Camera-type eye (tissue), 1 donor: Measurements from ENCODE around the gene HCFC1R1. TPM values are rescaled to one million over a fixed set of nuclear protein-coding genes. Genes with fewer than 3 reads are reported as not detected.

Experiments used
- total RNA-seq: library from RNA; depleted of rRNA; stranded (reverse); fragments of >200 nt; gene quantifications from one replicate; pipeline ENCODE4 v1.2.3, GENCODE V29; 2014

HCFC1R1 gene, protein sequence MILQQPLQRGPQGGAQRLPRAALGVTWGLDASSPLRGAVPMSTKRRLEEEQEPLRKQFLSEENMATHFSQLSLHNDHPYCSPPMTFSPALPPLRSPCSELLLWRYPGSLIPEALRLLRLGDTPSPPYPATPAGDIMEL
- total RNA-seq, result 10.0 TPM

DNA sequence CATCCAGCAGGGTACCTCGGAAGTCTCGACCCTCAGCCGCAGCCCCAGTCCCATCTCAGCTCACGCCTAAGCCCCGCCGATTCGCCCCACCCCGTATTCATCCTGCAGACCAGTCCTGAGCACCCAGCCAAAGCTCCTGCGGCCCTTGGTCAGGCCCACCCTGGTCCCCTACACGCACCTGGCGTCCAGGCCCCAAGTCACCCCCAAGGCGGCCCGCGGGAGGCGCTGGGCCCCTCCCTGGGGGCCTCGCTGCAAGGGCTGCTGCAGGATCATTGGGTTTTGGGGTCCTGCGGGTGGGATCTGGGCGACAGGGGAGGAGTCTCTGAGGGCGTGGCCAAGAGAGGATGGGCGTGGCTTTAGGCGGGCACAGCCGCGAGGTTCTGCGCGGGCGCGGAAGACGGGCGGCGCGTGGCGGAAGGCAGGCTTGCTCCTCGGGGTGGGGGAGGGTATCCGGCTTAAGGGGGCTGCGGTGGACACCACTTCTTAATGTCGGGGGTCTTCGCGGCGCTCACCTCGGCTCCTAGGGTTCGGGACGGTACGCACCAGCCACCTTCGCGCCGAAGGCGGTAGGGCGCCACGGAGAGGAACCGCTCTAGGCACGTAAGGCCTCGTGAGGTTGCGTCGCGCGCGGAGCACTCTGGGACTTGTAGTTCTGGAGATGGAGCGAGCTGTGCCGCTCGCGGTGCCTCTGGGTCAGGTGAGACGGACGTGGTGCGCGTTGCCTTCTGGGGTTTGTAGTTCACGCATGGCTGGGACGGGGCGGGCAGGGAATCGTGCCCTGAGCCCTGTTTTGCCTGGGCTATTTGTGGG lies at the start of gene HCFC1R1, which contains the start of gene THOC6:
Gene HCFC1R1 (minus strand): TSS at position 274 of the 810 bp plus-strand sequence. CDS start 1 bp downstream, at position 273.
Gene THOC6 (plus strand): TSS at position 367 of the 810 bp plus-strand sequence. CDS start 292 bp downstream, at position 659.

DNA sequence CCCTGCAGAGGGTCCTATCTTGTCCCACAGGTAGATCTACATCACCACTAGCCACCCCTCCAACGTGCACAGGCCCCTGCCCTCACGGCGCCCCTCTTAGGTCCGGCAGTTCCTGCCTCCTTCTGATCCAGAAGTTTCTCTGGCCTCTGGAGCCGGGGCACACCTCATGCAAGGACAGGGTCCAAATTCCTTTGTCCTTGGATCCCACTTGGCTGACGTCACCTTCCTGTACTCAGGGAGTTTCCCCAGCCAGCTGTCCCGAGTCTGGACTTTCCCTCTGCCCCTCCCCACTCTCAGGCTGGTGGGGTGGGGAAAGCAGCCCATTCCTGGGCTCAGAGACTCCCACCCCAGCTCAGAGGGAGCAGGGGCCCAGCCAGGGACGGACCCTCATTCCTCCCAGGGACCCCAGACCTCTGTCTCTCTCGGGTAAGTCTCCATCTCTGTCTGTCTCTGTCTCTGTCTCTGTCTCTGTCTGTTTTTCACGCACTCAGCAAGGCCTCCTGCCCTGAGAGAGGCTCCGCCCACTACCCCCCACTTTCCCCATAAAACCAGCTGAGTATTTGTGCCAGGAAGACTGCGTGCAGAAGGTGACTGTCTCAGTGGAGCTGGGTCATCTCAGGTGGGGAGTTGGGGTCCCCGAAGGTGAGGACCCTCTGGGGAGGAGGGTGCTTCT lies 41.5 kb upstream of the HCFC1R1 start, which contains the start of gene IL32:
Gene IL32 (plus strand): TSS at position 572 of the 673 bp plus-strand sequence. CDS start 172 bp downstream, outside the sequence.

DNA sequence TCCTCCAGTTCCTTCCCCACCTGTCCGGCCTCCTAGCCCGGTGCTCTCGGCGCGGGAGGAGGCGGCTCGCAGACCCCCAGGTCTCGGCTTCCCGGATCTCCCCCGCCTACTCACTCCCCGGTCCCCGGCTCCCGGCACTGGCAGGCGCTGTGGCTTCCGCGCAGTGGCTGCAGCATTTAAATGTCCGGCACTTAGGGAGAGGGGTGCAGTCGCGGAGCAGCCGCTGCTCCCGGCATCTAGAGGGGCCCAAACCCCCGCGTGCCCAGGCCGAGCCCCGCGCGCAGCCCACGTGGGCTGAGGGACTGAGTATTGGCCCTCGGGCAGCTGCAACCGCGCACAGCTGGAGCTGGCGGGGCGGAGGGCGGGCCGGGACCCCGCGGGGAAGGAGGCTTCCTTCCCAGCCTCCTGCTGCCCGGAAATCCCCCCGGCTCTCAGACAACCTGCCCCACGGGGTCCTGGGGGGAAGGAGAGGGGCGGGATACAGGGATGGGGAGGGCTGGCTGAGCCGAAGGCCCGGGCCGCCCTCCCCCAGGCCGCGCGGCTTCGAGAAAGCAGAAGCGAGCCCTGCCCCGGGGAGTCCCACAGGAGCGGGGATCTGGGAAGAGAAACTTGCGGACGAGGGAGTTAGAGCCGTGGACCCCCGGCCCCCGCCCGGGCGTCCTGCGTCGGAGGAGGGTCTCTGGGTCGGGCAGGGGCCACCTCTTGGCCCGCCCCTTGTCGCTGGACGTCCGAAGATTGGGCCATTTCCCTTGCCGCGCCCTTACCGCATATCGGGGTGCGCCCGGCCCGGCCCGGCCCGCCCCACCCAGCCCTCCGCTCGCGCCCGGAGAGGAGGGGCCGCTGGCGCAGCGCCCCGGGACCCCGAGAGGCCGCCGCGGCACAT lies 22.3 kb upstream of the HCFC1R1 start, which contains the start of gene MMP25:
Gene MMP25 (plus strand): TSS at position 804 of the 883 bp plus-strand sequence. CDS start 357 bp downstream, outside the sequence.

DNA sequence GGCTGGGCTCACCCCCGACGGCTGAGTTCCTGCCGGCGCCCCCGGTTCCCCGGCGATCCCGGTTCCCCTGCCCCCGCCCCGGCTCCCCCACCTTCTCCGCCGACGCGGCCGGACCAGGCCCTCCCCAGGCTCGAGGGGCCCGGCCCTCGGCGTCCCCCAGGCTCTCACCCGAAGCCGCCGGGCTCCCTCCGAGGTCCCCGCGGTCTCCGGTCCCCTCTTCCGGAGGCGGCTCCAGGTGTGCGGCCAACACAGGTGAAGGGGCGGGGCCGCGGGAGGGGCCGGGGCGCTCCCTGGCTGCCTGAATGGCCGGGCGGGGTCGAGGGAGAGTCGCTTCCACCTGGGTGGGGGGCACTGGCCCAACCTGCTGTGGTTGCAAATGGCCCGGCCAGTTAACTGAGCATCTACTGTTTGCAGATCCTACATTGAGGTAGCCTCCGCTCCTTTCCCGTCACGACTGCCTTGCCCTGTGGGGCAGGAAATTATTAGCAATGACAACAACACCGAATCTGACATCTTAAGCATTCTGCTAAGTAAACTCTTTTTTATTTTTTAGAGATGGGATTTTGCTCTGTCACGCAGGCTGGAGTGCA lies 13.1 kb upstream of the HCFC1R1 start, which contains the start of gene BICDL2:
Gene BICDL2 (minus strand): TSS at position 219 of the 590 bp plus-strand sequence. CDS start 1,448 bp downstream, outside the sequence.

DNA sequence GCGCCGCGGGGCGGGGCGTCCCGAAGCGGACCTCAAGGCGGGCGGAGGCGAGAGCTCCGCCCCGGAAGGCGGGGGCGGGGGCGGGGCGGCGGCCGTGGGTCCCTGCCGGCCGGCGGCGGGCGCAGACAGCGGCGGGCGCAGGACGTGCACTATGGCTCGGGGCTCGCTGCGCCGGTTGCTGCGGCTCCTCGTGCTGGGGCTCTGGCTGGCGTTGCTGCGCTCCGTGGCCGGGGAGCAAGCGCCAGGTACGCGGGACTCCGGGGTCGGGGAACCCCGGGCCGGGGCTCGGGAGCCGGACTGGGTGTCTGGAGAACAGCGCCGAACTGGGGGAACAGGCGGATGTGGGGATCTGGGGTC lies 3.5 kb downstream of the HCFC1R1 start, which contains the start of gene TNFRSF12A:
Gene TNFRSF12A (plus strand): TSS at position 122 of the 357 bp plus-strand sequence. CDS start 30 bp downstream, at position 152.

DNA sequence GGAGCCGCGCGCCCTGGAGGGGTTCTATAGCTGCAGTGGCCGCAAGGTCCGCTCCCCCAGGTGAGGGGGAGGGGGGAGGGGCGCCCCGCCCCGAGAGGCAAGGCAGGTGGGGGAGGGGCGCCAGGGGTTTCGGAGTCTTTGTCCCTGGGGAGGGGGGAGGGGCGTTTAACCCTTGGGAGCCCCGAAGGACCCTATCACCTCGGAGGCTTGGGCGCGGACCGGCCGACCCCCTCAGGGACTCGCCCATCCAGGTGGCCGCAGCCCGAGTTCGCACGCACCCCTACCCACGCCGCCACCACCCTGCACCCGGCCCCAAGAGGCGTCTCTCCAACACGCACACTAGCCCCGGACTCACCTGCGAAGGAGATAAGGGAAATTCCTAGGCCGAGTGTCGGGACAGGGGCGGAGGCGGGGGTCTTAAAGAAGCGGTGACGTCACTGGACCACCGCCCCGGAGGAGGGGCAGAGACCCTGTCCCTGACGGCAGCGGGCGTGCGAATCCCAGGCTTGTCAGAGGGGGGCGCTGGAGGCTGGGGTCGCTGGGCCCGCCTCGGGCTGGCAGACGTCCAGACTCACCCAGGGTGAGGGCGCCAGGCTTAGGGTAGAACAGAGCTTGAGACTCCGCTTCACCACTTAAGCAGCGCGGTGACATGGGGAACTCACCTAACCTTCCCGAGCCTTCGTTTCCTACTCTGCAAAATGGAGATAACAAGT lies 5.8 kb downstream of the HCFC1R1 start, which contains the start of gene CLDN6:
Gene CLDN6 (minus strand): TSS at position 390 of the 713 bp plus-strand sequence. CDS start 2,162 bp downstream, outside the sequence.

DNA sequence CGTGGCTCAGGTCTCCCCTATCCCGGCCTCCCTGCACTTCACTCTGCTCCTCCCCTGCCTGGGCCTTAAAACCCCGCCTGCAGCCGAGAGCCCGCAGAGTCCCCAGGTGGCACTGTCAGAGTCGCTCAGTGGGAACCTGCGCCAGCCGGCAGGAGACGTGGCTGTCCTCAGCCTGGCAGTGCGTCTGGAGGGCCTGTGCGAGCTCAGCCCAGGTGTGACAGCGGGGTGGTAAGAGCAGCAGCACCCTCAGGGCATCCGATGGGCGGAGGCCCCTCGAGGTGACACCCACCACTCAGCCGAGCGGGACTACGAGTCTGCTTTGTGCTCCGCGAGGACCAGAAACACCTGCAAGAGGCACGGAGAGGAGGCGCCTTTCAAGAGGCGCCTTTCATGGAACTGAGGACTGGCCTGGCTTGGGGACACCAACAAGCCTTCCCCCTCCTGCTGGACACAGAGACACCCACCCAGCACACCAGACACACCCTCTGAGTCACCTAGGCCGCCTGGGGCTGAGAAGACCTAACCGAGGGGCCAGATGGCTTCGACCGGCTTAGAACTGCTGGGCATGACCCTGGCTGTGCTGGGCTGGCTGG lies 10.8 kb downstream of the HCFC1R1 start, which contains the start of gene CLDN9:
Gene CLDN9 (plus strand): TSS at position 96 of the 593 bp plus-strand sequence. CDS start 440 bp downstream, at position 536.

DNA sequence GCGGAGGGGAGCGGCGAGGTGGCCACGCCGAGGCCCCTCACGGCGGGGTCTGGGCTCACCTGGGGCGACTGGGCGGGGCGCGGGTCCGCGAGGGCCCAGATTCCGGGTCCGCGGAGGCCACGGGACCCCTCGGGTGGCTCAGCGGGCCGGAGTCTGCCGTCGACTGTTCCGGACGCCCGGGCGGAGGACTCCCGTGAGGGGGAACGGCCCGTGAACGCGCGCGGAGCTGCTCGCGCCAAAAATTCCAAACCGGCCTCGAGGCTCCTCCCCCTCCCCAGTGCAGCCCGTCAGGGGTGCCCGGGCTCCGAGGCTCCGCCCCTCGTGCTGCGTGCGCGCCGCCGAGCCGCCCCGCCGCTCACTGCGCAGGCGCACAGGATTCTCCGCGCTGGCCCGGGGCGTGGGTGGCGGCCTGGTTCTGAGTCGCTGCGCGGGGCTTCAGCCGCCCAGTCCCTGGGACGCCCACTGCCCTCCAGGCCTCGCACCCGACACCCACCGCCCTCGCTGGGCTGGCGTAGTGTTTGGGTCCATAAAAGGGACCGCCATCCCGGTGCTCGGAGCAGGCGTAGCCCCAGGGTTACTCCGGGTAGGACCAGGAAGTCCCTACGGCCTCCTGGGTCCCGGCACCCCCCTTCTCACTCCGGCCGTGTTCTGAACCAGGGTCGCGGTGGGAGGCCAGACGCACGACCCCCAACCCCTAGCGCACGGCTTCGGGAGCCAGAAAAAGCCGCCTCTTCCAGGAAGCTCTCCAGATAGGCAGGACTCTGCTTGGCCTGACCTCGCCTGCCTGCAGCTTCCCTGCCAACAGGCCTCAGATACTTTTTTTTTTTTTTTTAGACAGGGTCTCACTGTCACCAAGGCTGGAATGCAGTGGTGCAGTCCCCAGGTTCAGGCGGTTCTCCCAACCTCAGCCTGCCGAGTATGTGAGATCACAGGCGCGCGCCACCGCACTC lies 43.2 kb downstream of the HCFC1R1 start, which contains the start of gene PKMYT1:
Gene PKMYT1 (minus strand): TSS at position 220 of the 950 bp plus-strand sequence. CDS start 789 bp downstream, outside the sequence.

Other genes with a start within 250 kb of the HCFC1R1 start
- 283 TPM for gene ELOB, start 246.7 kb downstream of the HCFC1R1 start, total RNA-seq
- 2.9 TPM for gene PRSS33, start 236.4 kb downstream of the HCFC1R1 start, total RNA-seq
- not detected for gene PRSS41, start 225.5 kb downstream of the HCFC1R1 start, total RNA-seq
- gene PRSS21, start 206.7 kb downstream of the HCFC1R1 start, total RNA-seq, result not detected
- 4.8 TPM for gene ZG16B, start 193.6 kb downstream of the HCFC1R1 start, total RNA-seq
- gene PRSS22, start 165.8 kb downstream of the HCFC1R1 start, total RNA-seq, result 1.2 TPM
- gene FLYWCH2, start 140.7 kb downstream of the HCFC1R1 start, total RNA-seq, result 46.7 TPM
- gene FLYWCH1, start 112.0 kb downstream of the HCFC1R1 start, total RNA-seq, result 35.2 TPM
- 1.6 TPM for gene KREMEN2, start 59.7 kb downstream of the HCFC1R1 start, total RNA-seq
- gene PAQR4, start 54.6 kb downstream of the HCFC1R1 start, total RNA-seq, result 23.0 TPM
- gene PKMYT1, start 43.5 kb downstream of the HCFC1R1 start, total RNA-seq, result 8.2 TPM
- gene CLDN9, start 11.0 kb downstream of the HCFC1R1 start, total RNA-seq, result not detected
- not detected for gene CLDN6, start 5.8 kb downstream of the HCFC1R1 start, total RNA-seq
- 10.3 TPM for gene TNFRSF12A, start 3.6 kb downstream of the HCFC1R1 start, total RNA-seq
- gene THOC6, start 93 bp upstream of the HCFC1R1 start, total RNA-seq, result 10.3 TPM
- gene BICDL2, start 13.0 kb upstream of the HCFC1R1 start, total RNA-seq, result 3.1 TPM
- 2.1 TPM for gene MMP25, start 22.6 kb upstream of the HCFC1R1 start, total RNA-seq
- gene IL32, start 41.7 kb upstream of the HCFC1R1 start, total RNA-seq, result 33.9 TPM
- gene ZSCAN10, start 75.4 kb upstream of the HCFC1R1 start, total RNA-seq, result not detected
- gene ZNF205, start 88.6 kb upstream of the HCFC1R1 start, total RNA-seq, result 19.0 TPM
- 13.0 TPM for gene ZNF213, start 111.1 kb upstream of the HCFC1R1 start, total RNA-seq
- gene OR1F1, start 164.3 kb upstream of the HCFC1R1 start, total RNA-seq, result not detected
- gene ZNF200, start 211.2 kb upstream of the HCFC1R1 start, total RNA-seq, result 16.1 TPM
- gene MEFV, start 232.7 kb upstream of the HCFC1R1 start, total RNA-seq, result 0.99 TPM